Measurements from ENCODE around the gene CAMK1D. TPM values are rescaled to one million over a fixed set of nuclear protein-coding genes. Genes with fewer than 3 reads are reported as not detected.

Gene CAMK1D
- polyA plus RNA-seq, 2 of the 4 experiments (the other 2 are of a cell fraction): 6.6 to 12.5 TPM

- TF ChIP-seq GATA3 (IDR thresholded peaks at IDR 0.05; ENCODE audit: borderline replicate concordance) (no peak), RARB (CRISPR knock-in tag; IDR thresholded peaks at IDR 0.05) (no peak)
Observed at GRCh38 chr10:12819071-12819470, 469.7 kb downstream of the CAMK1D start (continued).

DNA sequence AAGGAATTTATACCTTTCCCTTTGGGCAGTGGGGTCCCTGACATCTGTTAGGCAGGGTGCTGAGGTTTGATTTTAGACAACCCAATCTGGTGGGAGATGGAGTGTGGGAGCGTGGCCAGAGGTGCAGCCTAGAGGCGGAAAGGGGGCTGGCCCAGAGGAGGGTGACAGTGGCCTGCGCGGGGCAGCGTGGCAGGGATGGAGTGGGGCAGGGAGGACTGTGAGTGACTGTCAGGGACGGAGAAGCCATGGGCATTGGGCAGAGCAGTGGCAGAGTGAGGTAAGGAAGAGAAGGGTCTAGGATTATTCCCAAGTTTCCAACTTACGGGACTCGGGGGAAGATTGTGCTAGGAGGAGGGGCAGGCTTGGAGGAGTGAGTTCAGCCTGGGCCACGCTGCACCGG is 470.3 kb downstream of the CAMK1D start:
- ATAC-seq (no peak), FAIRE-seq (no peak), DNase-seq (ENCODE audit: low read depth in 1 of 2, low spot score in 1 of 2) (no peak)
- 93% methylated on average over 10 of the region's 10 CpGs for WGBS (ENCODE audit: missing lambda C conversion rate)
- H3K4me1 ChIP-seq: no peaks in the 10 kb centered on the region
- ChIA-PET CTCF (interaction anchor here (1.7 kb wide), 1 partner anchor 82 kb away, joined by 5 read pairs; no protein-coding TSS in a partner anchor), POLR2A (no interaction called here)
- H3K9me3 ChIP-seq: no peaks in the 10 kb centered on the region
- H3K27ac ChIP-seq: no peak overlapping the region
- no peak overlapping the region for H3K4me2 ChIP-seq
- H3K4me3 ChIP-seq: no peak overlapping the region
- no peak for TF ChIP-seq SREBF2 (IDR thresholded peaks at IDR 0.05)
- no peak for TF ChIP-seq MAFK (IDR thresholded peaks at IDR 0.05; ENCODE audit: partially characterized antibody)
- no peak for TF ChIP-seq SMC3 (IDR thresholded peaks at IDR 0.05)

DNA sequence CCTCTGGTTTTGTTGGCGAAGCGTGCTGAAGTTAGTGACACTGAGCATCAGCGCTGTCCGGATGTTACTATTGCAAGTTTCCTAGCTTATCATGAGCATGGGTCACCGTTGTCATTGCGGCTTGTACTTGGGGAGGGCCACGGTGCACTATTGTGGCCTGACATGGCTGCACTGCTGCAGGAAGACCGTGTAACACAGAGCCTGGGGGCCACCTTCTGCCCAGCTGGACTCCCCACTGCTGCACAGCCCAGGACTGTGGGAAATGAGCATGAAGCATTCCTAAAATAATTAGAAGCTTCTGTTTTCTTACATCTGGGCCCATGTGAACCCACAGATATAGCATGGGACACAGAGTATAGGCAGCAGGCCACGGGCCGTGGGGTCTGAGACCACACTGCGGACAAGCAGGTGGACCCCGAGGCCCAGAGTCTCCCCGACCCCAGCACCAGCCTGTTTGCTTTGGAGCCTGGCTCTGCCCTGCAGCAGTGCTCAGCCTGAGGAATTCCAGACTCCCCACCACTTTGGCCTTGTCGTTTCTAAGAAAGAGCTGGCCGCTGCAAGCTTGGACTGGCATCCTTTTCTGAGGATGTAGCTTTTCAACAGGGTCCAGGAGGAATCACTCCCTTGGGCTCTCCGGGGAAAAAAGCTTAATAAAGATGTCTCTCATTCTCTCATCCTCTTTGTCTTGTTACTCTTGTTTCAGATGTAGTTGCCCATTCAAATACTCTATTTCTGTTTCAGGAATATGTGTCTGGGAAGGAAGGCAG is 473.0 kb downstream of the CAMK1D start:
- TF ChIP-seq MAZ (IDR thresholded peaks at IDR 0.05; ENCODE audit: borderline replicate concordance, low read depth, low read length): no peak
- TF ChIP-seq, protein P1, sequence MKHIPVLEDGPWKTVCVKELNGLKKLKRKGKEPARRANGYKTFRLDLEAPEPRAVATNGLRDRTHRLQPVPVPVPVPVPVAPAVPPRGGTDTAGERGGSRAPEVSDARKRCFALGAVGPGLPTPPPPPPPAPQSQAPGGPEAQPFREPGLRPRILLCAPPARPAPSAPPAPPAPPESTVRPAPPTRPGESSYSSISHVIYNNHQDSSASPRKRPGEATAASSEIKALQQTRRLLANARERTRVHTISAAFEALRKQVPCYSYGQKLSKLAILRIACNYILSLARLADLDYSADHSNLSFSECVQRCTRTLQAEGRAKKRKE (CRISPR knock-in tag; IDR thresholded peaks at IDR 0.05; ENCODE audit: low read depth): no peak
- TF ChIP-seq RARB (CRISPR knock-in tag; IDR thresholded peaks at IDR 0.05): no peak
- no peak for TF ChIP-seq CHD2 (IDR thresholded peaks at IDR 0.05; ENCODE audit: low read length, partially characterized antibody)
- no peak for TF ChIP-seq HEYL (CRISPR knock-in tag; IDR thresholded peaks at IDR 0.05)
- TF ChIP-seq RAD21 (conservative IDR thresholded peaks at IDR 0.05 in 1 of 2, IDR thresholded peaks at IDR 0.05 in 1 of 2): no peak
- no peak for TF ChIP-seq ZSCAN20 (CRISPR knock-in tag; IDR thresholded peaks at IDR 0.05)
- no peak for TF ChIP-seq HOXB5 (CRISPR knock-in tag; IDR thresholded peaks at IDR 0.05)
- no peak for TF ChIP-seq USF2 (IDR thresholded peaks at IDR 0.05)
- TF ChIP-seq RCOR1 (IDR thresholded peaks at IDR 0.05; ENCODE audit: low read depth, low read length): no peak
- TF ChIP-seq MAX (IDR thresholded peaks at IDR 0.05): no peak
- TF ChIP-seq MAFK (IDR thresholded peaks at IDR 0.05; ENCODE audit: partially characterized antibody): no peak
- no peak for TF ChIP-seq KDM5A (IDR thresholded peaks at IDR 0.05)
- TF ChIP-seq BHLHE40 (IDR thresholded peaks at IDR 0.05; ENCODE audit: low read depth, low read length): no peak
- Histone ChIP-seq H3K4me3 (no peak overlapping the region), H3K27ac (no peak overlapping the region), H3K4me1 (no peaks in the 10 kb centered on the region), H3K4me2 (no peak overlapping the region), H3K9me3 (no peaks in the 10 kb centered on the region)
- ATAC-seq (no peak), FAIRE-seq (no peak), DNase-seq (ENCODE audit: low read depth in 1 of 2, low spot score in 1 of 2) (no peak)
- 88% methylated on average over 15 of the region's 16 CpGs for WGBS (ENCODE audit: missing lambda C conversion rate)
- CTCF ChIA-PET: interaction anchor here (1.1 to 1.2 kb wide), 3 partner anchors 16 to 46 kb away, joined by 3 to 5 read pairs (median 3); no protein-coding TSS in a partner anchor
- POLR2A ChIA-PET: no interaction called here

GRCh38 chr10:12822893-12823170 is 473.5 kb downstream of the CAMK1D start:
- WGBS (ENCODE audit: missing lambda C conversion rate): 41% methylated on average over 3 of the region's 3 CpGs
- Histone ChIP-seq H3K4me2 (no peak overlapping the region), H3K4me1 (no peaks in the 10 kb centered on the region), H3K27ac (no peak overlapping the region), H3K9me3 (no peaks in the 10 kb centered on the region), H3K4me3 (no peak overlapping the region)
- no peak for ATAC-seq
- no peak for DNase-seq (ENCODE audit: low read depth in 1 of 2, low spot score in 1 of 2)
- FAIRE-seq: no peak
- ChIA-PET POLR2A (no interaction called here), CTCF (interaction anchor here (1.1 to 1.2 kb wide), 3 partner anchors 16 to 80 kb away, joined by 3 to 5 read pairs (median 3); no protein-coding TSS in a partner anchor)
- TF ChIP-seq BCL3 (IDR thresholded peaks at IDR 0.05) (no peak), JUN (IDR thresholded peaks at IDR 0.05) (no peak), ZNF302 (CRISPR knock-in tag; IDR thresholded peaks at IDR 0.05) (no peak), SREBF2 (IDR thresholded peaks at IDR 0.05) (no peak), POLR2A (IDR thresholded peaks at IDR 0.05; ENCODE audit: low read length) (no peak), NPAS2 (CRISPR knock-in tag; IDR thresholded peaks at IDR 0.05; ENCODE audit: borderline replicate concordance) (no peak), BHLHE40 (IDR thresholded peaks at IDR 0.05; ENCODE audit: low read depth, low read length) (no peak), KDM5A (IDR thresholded peaks at IDR 0.05) (no peak), HEYL (CRISPR knock-in tag; IDR thresholded peaks at IDR 0.05) (no peak), RFX5 (IDR thresholded peaks at IDR 0.05) (no peak), ZFP36 (IDR thresholded peaks at IDR 0.05; ENCODE audit: borderline replicate concordance, partially characterized antibody) (no peak), HDAC2 (IDR thresholded peaks at IDR 0.05) (no peak)
- TF ChIP-seq, protein P2, sequence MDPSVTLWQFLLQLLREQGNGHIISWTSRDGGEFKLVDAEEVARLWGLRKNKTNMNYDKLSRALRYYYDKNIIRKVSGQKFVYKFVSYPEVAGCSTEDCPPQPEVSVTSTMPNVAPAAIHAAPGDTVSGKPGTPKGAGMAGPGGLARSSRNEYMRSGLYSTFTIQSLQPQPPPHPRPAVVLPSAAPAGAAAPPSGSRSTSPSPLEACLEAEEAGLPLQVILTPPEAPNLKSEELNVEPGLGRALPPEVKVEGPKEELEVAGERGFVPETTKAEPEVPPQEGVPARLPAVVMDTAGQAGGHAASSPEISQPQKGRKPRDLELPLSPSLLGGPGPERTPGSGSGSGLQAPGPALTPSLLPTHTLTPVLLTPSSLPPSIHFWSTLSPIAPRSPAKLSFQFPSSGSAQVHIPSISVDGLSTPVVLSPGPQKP (IDR thresholded peaks at IDR 0.05; ENCODE audit: low read depth, low read length): no peak
- TF ChIP-seq, protein P3, sequence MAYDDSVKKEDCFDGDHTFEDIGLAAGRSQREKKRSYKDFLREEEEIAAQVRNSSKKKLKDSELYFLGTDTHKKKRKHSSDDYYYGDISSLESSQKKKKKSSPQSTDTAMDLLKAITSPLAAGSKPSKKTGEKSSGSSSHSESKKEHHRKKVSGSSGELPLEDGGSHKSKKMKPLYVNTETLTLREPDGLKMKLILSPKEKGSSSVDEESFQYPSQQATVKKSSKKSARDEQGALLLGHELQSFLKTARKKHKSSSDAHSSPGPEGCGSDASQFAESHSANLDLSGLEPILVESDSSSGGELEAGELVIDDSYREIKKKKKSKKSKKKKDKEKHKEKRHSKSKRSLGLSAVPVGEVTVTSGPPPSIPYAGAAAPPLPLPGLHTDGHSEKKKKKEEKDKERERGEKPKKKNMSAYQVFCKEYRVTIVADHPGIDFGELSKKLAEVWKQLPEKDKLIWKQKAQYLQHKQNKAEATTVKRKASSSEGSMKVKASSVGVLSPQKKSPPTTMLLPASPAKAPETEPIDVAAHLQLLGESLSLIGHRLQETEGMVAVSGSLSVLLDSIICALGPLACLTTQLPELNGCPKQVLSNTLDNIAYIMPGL (CRISPR knock-in tag; IDR thresholded peaks at IDR 0.05; ENCODE audit: borderline replicate concordance): no peak
